ENCODE results near the gene PSG1.
"Not testable (repeated sequence)": the region's sequence is repeated elsewhere in the genome, so short reads cannot be mapped to it uniquely, and the experiment has no call there.

PSG1 gene

DNA sequence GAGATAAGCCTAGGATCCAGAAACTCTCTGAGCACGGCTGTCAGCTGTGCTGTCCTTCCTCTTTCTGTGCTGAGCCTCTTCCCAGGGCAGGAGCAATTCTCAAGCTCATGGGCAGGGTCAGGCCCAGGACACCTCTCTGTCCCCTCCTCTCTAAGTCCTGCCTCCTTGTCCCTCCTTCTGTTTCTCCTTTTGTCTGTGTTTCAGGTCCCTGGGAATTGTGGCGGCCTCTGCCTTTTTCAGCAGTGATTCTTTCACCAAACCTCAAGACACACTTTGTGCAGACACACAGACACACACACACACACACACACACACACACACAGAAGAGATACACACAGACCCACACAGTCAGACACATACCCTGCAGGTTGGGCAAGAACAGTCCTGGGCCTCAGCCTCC, at the start of gene PSG1:
PSG1 (minus strand) TSS at position 101 of the 400 bp plus-strand sequence. CDS start 132 bp downstream, outside the sequence.
- no peak for DNase-seq

DNA sequence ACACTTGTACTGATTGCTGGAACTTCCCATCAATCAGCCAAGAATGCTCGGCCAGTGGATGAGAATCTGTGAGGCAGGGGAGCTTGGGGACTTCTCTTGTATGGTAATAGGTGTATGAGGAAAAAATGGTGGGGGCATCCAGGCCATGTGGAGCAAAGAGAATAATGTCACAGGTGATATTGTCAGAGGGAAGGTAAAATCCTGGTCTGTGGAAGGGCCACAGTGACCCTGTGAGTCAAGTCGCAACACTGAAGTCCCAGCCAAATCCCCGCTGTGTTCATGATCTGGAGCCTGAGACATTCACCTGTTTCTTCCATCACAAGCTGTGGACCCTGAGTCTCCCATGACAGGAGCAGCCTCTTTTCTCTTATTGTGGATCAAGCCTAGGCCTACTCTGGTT, 49.4 kb upstream of the PSG1 start:
- DNase-seq = no peak

DNA sequence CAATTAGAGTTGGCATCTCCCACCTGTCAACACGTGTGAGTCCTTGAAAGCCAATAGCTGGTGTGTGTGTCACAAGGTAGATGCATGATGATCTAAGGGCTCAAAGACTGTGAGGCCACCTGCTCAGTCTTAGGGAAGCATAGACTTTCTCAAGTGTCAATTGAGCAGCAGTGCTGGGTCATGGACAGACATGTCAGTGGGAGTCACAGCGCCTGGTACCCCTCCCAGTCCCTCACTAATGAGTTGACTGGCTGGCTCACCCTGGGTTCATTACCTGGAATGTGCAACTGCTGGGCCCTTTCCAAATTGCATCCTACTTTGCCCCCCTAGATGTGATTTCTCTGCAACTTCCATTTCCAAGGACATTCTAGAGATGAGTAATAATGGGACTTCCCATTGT, 47.3 kb upstream of the PSG1 start:
- no peak for DNase-seq

DNA sequence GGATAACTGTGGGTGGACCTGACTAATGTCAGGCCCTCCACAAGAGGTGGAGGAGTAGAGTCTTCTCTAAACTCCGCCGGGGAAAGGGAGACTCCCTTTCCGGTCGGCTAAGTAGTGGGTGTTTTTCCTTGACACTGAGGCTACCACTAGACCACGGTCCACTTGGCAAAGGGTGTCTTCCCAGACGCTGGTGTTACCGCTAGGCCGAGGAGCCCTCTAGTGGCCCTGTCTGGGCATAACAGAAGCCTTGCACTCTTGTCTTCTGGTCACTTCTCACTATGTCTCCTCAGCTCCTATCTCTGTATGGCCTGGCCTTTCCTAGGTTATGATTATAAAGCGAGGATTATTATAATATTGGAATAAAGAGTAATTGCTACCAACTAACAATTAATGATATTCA, 43.6 kb upstream of the PSG1 start:
- DNase-seq = peak in 9 of 56 donors; percentile 0 to 13 (median 1)

DNA sequence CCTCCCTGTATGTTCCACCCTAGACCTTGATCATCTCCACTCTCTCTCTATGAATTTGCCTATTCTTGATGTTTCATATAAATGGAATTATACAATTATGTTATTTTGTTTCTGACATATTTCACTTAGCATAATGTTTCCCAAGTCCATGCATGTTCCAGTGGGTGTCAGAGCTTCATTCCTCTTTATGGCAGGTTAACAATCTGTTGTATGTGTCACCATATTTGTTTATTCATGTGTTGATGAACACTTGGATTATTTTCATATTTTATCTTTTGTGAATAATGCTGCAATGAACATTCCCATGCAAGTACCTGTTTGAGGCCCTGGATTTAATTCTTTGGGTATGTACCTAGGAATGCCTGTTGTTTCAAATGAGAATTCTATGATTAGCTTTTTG, 41.5 kb upstream of the PSG1 start:
- DNase-seq = not testable (repeated sequence)

DNA sequence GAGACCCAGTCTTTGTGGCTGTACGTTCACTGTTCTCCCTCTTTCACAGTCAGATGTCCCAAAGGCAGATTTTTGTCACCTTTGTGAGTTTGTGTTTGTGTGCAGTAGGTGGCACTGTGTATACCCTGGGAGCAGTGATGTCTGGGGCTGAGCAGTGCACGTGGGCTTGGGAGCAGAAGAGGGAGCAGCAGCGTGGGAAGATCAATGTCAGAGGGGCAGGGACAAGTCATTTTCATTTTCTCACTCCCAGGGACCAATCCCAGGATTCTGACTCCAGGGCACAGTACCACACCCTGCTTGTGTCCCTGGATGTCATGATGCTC, 40.2 kb upstream of the PSG1 start:
- no peak for DNase-seq

DNA sequence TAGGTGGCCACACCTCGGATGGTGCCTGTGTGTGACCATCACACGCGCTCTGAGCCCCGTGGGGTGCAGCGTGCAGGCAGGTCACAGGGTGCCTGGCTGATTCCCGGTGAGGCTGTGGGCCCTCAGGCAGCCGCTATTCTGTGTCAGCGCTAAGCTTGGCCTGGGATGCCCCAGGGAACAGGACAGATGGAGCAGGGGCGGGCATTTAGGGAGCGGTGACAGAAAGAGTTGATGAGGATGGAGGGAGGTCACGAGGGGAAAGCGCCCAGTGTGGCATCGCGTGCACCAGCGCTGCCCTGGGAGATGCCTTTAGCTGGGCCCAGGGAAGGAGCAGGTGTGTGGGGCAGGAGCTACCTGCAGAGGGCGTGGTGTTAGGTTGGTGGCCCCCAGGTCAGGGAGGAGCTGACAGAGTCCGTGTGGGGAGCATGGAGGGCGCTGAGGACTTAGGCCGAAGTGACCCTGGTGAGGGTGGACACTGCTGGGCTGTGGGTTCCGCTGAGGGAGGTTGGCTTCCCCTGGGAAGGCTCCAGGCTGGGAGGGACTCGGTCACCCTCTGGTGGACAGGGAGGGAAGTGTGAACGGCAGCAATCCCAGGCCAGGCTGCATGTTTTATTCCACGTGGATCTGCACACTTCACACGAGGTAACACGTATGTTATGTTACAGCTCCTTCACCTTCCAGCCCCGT, 39.7 kb upstream of the PSG1 start:
- not testable (repeated sequence) for DNase-seq

DNA sequence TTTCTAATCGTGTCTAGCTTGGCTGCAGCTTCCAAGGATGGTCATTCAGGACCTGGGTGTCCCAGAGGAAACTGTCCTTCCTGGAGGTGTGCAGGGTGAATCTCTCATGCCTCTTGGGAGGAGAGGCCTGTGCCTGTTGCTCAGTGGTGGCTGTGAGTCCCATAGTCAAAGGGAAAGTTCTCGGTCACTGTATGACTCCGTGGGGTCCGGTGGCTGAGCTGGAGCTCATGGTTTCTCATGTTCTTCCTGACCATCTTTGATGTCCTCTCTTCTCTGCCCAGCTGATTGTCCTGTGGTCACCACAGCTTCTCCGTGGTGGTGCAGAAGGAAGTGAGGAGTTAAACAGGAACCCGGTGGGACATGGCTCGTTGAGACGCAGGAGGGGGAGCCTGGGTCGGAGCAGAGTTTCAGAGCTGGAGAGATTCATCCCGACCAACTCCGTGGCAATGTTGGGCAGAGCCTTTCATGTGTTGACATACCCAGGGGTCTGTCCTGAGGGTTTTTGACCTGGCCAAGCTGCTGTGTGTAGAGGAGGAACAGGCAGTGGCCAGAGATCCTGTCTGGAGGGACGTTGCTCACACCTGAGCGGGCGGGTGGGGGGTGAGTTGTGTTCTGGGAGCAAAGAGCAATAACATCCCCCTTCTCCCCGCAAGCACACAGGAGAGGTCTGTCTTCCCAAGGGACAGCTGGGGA, 39.0 kb upstream of the PSG1 start:
- not testable (repeated sequence) for DNase-seq

DNA sequence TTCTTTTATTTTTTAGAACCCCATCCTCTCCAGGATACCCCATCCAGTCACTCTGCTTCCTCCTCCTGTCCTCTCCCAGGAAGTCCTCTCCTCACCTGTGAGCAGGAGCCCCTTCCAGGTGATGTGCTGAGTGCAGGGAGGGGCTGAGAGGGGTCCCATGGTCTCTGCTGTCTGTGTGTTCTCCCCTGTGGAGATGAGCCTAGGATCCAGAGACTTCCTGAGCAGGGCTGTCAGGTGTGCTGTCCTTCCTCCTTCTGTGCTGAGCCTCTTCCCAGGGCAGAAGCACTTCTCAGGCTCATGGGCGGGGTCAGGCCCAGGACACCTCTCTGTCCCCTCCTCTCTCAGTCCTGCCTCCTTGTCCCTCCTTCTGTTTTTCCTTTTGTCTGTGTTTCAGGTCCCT, 38.1 kb upstream of the PSG1 start, which contains the start of gene PSG6:
PSG6 (minus strand) TSS at position 261 of the 400 bp plus-strand sequence; CDS start at position 159, 102 bp downstream.
- DNase-seq = not testable (repeated sequence)

DNA sequence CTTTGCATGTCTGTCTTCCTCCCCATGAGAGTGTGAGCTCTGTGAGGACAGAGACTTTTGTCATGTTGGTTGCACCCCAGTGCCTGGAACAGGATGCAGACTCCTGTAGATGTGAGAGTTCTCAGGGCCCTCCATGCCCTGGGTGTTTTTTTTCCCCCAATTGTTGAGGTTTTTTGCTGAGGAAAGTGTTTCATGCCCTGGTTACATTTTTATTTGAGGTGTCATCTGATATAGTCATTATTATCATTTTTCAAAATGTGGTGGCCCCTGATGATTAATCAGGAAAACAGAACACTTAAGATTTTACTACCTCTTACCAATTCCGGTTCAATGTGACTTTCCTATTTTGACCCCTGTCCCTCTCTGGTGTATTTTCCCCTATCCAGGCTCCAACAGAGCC, 37.4 kb upstream of the PSG1 start:
- DNase-seq = not testable (repeated sequence)

DNA sequence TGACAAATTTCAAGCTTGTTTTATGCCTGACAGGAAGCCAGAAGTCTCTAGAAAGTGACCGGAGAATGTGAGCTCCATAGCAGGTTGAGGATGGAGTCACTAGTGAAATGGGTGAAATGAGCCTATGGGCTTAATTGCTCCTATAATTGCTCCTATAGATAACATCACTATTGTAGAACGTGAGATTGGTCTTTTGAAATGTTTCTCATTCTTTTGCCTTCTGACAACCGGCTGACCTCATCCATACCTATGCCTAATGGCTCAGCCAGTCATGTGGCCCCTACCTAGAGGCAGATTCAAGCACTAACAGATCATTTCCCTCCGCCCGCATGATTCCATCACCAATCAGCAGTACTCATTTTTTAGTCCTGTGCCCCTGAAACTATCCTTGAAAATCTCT, 34.0 kb upstream of the PSG1 start:
- not testable (repeated sequence) for DNase-seq

DNA sequence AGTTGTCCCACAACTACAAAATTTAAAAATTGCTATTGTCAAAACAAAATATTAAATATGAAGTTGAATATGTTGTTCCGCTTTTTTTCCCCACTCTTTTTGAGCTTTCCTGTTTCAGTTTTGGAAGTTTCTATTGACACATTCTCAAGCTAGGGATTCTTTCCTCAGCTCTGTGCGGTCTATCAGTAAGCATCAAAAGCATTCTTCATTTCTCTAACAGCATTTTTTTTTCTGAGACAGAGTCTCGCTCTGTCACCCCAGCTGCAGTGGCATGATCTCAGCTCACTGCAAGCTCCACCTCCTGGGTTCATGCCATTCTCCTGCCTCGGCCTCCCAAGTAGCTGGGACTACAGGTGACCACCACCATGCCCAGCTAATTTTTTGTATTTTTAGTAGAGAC, 33.4 kb upstream of the PSG1 start:
- DNase-seq = not testable (repeated sequence)

DNA sequence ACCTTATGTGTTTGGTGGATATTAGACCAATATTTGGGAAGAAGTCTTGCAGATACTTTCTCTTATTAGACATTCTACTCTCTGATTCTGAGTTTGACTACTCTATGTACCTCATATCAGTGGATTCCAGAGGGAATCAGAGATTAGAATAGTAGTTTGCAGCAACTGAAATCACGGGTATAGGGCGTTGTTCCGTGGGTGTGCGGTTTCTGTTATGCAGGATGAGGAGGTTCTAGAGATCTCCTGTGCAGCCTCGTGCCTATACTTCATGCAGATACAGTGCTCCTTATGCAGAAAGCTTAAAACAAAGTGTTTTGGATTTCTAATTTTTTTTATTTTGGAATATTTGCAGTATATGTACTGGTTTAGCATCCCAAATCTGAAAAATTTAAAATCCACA, 32.2 kb upstream of the PSG1 start:
- DNase-seq = not testable (repeated sequence)

DNA sequence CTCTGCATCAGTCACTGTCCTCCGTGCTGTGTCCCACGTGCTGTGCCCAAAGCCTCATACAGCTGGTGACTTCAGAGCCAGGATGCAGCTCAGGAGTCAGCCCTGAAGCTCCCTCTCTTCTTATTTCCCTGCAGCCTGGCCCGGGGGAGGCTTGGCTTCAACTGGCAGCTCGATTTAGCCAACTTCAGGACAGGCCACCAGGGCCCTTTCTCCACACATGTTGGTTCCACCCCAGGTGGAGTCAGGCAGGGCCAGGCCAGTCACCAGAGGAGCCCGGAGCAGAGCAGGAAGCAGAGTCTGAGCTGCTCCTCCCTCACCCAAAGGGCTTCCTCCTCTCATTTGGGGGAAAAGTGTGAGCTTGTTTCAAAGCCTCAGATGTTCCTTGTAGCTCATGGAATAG, 26.6 kb upstream of the PSG1 start:
- not testable (repeated sequence) for DNase-seq

DNA sequence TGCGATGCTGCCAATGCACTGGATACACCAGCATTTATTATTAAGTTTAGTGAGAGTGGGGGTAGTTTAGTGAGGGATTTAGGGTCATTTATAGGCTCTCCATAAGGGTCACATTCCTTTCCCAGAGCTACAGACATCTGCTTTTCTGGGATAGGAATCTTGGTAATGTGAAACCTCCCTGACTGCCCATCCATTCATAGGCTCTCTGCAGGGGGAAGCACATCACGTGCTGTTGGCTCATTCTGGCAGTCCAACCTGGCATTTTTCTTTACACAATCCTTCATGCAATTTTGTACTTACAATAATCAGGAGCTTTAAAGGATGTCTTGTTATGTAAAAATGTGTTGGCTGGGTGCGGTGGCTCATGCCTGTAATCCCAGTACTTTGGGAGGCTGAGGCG, 21.0 kb upstream of the PSG1 start:
- DNase-seq = not testable (repeated sequence)

DNA sequence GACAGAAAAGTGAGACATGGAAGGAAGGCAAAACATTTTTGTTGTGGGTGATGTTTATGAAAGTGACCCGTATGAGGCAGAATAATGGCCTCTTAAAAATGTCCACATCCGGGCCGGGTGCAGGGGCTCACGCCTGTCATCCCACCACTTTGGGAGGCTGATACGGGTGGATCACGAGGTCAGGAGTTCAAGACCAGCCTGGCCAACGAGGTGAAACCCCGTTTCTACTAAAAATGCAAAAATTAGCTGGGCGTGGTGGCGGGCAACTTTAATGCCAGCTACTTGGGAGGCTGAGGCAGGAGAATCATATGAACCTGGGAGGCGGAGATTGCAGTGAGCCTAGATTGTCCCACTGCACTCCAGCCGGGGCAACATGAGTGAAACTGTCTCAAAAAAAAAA, 20.2 kb upstream of the PSG1 start:
- not testable (repeated sequence) for DNase-seq

DNA sequence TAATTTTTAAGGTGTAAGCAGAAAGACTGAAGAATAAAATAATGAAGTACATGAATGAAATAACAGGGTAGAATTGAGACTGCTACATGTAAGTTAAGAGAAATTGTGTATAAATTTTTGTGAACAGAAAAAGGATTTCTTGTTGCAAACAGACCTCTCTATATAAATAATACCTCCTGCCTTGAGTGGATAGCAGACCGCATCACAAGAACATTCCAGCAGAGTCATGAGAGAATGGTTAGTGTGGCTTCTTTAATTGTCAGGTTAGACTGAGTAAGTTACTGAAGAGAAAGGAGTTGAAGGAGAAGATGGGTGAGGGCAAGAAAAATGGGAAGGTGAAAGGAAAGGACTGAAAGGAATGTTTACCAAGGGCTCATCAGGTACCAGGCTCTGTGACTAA, 19.6 kb upstream of the PSG1 start:
- DNase-seq = not testable (repeated sequence)

DNA sequence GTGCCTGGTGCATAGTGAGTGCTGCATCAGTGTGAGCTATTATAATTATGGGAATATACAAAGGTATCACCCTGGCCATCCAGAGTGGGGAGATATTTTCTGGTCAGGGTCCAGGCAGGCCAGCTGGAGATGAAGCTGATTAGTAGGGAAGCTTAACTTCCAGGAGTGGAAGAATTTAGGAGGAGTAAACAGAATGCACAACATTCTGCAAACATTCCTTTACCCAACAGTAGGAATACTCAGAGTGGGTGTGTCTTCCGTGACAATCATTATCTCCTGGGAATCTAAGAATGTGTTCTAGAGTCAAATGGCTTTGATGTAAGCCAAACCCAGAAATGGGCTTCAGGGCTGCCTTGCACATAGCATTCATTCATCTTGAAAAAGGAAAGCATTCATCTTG, 19.1 kb upstream of the PSG1 start:
- DNase-seq = not testable (repeated sequence)

DNA sequence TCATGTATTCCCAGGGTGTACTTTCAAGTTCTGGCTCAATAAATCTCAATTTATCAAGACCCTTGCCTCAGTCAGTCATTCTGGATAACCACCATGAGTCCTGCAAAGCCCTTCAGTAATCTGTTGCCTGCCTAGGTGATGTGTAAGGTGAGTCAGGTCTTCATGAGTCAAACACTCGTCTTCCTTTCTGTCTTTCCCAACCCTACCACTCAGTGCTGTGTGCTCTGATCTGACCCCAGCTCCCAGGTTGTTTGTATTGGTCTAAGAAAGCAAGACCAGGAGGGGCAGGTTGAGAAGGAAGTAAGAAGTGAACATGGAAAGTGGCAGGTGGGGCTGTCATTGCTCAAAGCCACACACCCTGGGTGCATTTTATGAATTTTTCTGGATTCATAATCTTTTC, 18.2 kb upstream of the PSG1 start:
- DNase-seq = not testable (repeated sequence)

DNA sequence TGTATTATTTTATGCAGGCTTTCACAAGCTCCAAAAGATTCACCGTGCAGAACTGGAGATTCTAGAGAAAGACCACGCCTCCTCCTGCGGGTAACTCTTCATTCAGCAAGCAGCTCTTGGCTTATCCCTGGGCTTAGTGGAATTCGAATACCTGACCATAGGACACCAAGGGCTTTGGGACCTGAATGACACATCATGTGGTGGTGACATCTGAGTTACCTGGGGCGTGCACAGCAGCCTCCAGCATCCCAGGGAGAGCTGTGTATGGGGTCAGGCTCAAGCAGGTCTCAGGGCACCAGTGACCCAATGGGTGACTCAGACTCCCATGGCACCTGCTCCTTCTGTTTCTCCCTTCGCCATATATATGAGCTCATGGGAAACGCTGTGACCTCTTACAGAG, 10.9 kb upstream of the PSG1 start:
- not testable (repeated sequence) for DNase-seq

DNA sequence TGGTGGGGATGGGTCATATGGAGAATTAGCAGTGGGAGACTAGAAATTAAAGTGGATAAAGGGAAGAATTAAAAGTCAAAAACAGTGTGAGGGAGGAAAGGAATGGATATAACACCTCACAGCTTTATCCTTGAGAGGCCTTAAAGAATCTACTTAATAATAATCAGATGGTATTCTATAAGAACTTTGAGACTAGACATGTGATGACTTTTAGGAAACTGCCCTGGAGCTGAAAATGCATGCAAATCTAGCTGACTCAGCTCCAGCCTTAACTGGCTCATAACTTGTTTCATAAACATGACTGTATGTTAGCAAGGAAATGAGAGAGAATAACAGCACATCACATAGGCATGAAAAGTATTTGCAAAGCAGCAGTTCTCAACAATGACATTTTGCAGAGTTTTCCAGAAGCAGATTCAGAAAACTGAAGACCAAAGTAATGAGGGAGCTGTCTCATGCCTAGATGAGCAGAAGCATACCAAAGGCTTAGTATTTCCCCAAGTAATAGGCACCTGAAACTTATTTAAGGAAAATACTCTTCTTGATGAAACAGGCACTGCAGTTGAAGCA, 8.4 kb upstream of the PSG1 start:
- not testable (repeated sequence) for DNase-seq

DNA sequence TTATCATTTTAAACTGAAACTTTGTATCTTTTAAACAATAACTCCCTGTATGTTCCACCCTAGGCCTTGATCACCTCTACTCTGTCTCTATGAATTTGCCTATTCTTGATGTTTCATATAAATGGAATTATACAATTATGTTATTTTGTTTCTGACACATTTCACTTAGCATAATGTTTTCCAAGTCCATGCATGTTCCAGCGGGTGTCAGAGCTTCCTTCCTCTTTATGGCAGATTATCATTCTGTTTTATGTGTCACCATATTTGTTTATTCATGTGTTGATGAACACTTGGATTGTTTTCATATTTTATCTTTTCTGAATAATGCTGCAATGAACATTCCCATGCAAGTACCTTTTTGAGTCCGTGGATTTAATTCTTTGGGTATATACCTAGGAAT, 3.2 kb upstream of the PSG1 start:
- not testable (repeated sequence) for DNase-seq

DNA sequence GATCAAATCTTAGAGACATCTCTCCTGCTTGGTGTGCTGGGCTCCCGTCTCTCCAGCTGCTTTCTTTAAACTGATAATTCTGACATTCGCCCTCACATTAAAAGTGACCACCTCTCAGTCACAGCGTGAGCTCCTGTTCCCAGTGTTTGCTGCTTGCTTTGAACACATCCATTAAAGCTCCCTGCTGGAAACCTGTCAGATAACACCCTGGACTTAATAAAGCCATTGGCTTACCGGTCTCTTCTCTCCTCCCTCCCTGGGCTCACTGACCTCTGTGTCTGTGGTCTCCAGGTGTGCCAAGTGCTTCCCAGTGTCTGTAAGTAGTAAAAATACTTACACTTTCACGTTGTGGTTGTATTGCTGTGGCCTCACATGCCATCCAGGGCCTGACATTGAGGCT, 2.5 kb upstream of the PSG1 start:
- DNase-seq = not testable (repeated sequence)

All from nucleus accumbens (tissue), 56 donors.